Right atrium auricular region (tissue), 2 donors: ENCODE measurements around the gene SRSF3. TPM values are rescaled to one million over a fixed set of nuclear protein-coding genes. Genes with fewer than 3 reads are reported as not detected.

Experiments used
- DNase-seq: peaks from one replicate; pipeline ENCODE4 v3.0.0-alpha.2; 2019; ENCODE audit warnings: low spot score
- H3K27ac ChIP-seq, 2 donors: fragments of 200-600 bp; sonication (generic); 1 replicate in 1 of 2; 2 replicates in 1 of 2; pipeline ENCODE4 v1.5.1; 2016 to 2019
- H3K27me3 ChIP-seq, 2 donors: fragments of 200-600 bp; sonication (generic); one replicate each; pipeline versions ENCODE4 v1.5.1 to v1.6.0; 2017 to 2019
- H3K36me3 ChIP-seq: fragments of 200-600 bp; sonication (generic); one replicate; pipeline ENCODE4 v1.5.1; 2016
- H3K4me1 ChIP-seq, 2 donors: fragments of 200-600 bp; sonication (generic); one replicate each; pipeline versions ENCODE4 v1.5.1 to v1.6.0; 2017 to 2019
- H3K4me3 ChIP-seq, 2 donors: fragments of 200-600 bp; sonication (generic); 1 replicate in 1 of 2; 2 replicates in 1 of 2; pipeline ENCODE4 v1.5.1; 2017 to 2019; ENCODE audit warnings: mild to moderate bottlenecking in 1 of 2, moderate library complexity in 1 of 2
- H3K9me3 ChIP-seq, 2 donors: fragments of 200-600 bp; sonication (generic); one replicate each; pipeline ENCODE4 v1.5.1; 2019
- total RNA-seq, 2 donors: library from RNA; depleted of rRNA; stranded (reverse); fragments of >200 nt; gene quantifications; one replicate each; pipeline ENCODE4 v1.1.0, GENCODE V29; 2016
- TF ChIP-seq, protein P1 (sequence below), 2 donors: fragments of 200-600 bp; sonication (generic); IDR thresholded peaks; one replicate each; pipeline ENCODE4 v1.5.1; 2019; ENCODE audit warnings: antibody characterized with exemption in 2 of 2

SRSF3 gene
- total RNA-seq, 2 donors from 2014 or later, result 51.4 to 97.2 TPM

DNA sequence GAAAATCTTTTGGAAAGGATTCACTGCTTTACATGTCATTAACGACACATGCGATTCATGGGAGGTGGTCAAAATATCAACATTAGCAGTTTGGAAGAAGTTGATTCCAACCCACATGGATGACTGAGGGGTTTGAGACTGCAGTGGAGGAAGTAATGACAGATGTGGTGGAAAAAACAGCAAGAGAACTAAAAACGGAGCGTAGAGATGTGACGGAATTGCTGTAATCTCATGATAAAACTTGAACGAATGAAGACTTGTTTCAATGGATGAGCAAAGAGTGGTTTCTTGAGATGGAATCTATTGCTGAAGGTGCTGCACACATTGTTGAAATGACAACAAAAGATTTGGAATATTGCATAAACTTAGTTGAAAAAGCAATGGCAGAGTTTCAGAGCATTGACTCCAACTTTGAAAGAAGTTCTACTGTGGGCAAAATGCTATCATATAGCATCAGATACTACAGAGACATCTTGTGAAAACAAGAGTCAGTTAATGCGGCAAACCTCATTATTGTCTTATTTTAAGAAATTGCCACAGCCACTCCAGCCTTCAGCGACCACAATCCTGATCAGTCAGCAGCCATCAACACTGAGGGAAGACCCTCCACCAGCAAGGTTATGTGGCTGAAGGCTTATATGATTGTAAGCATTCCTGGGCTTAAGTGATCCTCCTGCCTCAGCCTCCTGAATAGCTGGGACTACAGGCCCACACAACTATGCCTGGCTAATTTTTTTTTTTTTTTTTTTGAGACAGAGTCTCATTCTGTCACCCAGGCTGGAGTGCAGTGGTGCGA lies 19.2 kb downstream of the SRSF3 start:
- Histone ChIP-seq H3K36me3 (peaks cover 30% of the 10 kb centered on the region), H3K27me3 (no peaks in the 10 kb centered on the region), H3K4me1 (peaks cover 0 to 37% of the 10 kb centered on the region in 2 donors), H3K4me3 (no peak overlapping the region), H3K9me3 (no peaks in the 10 kb centered on the region), H3K27ac (no peak overlapping the region)
- TF ChIP-seq, protein P1, sequence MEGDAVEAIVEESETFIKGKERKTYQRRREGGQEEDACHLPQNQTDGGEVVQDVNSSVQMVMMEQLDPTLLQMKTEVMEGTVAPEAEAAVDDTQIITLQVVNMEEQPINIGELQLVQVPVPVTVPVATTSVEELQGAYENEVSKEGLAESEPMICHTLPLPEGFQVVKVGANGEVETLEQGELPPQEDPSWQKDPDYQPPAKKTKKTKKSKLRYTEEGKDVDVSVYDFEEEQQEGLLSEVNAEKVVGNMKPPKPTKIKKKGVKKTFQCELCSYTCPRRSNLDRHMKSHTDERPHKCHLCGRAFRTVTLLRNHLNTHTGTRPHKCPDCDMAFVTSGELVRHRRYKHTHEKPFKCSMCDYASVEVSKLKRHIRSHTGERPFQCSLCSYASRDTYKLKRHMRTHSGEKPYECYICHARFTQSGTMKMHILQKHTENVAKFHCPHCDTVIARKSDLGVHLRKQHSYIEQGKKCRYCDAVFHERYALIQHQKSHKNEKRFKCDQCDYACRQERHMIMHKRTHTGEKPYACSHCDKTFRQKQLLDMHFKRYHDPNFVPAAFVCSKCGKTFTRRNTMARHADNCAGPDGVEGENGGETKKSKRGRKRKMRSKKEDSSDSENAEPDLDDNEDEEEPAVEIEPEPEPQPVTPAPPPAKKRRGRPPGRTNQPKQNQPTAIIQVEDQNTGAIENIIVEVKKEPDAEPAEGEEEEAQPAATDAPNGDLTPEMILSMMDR (IDR thresholded peaks at IDR 0.05), result no peak
- no peak for DNase-seq

DNA sequence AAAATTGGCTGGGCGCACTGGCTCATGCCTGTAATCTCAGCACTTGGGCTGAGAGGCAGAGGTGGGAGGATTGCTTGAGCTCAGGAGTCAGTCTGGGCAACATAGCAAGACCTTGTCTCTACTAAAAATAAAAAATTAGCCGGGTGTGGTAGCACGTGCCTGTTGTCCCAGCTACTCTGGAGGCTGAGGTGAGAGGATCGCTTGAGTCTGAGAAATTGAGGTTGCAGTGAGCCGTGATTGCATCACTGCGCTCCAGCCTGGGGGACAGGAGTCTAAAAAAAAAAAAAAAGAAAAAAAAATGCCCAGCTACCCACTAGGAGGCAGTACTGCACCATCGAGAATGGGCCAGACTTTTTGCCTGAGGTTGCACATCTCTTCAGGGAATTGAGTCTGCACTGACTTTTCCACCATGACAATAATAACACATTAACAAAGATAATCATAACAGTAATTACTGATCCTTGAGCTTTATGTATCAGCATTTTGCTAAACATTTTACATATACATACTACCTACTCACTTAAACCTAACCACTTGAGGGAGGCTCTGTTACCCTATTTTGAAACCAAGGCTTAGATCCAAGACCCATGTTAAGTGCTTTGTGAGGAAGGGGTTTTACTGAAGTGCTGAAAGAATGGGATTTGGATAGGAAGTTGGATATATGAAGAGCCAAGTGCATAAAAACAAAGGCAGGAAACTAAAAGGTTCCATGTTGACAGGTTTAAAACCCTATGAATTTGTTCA lies 21.0 kb downstream of the SRSF3 start:
- Histone ChIP-seq H3K27ac (peak overlapping the region; percentile 23 to 50), H3K27me3 (no peaks in the 10 kb centered on the region), H3K9me3 (no peaks in the 10 kb centered on the region), H3K4me3 (no peak overlapping the region), H3K4me1 (peaks cover 0 to 28% of the 10 kb centered on the region in 2 donors), H3K36me3 (peaks cover 19% of the 10 kb centered on the region)
- TF ChIP-seq, protein P1 (IDR thresholded peaks at IDR 0.05), result peak; percentile 24 to 75
- peak; percentile 64 for DNase-seq

DNA sequence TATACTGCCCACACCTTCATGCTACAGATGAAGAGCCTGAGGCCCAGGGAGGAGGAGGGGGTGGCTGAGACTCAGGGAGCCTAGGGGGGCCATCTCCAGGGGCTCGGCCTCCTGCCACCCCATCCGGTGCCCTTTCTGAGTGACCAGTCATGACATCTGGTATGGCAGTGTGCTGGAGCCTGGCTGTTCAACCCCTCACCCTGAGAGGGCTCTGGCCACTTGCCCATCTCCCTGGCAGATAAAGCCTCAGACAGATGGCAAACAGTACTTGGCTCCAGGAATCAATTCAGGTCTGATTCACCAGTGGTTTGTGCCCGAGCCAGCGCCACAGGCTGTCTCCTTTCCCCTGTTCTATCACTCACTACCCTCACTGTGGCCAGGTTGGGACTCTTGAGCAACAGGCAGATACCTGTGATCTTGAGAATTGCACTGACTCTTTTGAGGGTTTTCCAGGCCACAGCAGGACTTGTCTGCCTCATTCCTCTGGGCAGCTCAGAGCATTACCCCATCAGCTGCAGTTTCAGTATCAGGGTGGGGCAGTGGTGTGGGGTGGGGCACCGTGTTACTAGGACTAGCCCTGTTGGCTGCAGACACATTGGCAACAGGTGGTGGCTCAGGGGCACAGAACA lies 22.8 kb downstream of the SRSF3 start:
- TF ChIP-seq, protein P1 (IDR thresholded peaks at IDR 0.05), result no peak
- H3K4me1 ChIP-seq, result peaks cover 0 to 28% of the 10 kb centered on the region in 2 donors
- H3K9me3 ChIP-seq, result no peaks in the 10 kb centered on the region
- H3K27me3 ChIP-seq, result no peaks in the 10 kb centered on the region
- H3K4me3 ChIP-seq, result no peak overlapping the region
- peak; percentile 59 for DNase-seq
- peak overlapping the region in 1 of 2 donors; percentile 35 for H3K27ac ChIP-seq
- peaks cover 8% of the 10 kb centered on the region for H3K36me3 ChIP-seq

DNA sequence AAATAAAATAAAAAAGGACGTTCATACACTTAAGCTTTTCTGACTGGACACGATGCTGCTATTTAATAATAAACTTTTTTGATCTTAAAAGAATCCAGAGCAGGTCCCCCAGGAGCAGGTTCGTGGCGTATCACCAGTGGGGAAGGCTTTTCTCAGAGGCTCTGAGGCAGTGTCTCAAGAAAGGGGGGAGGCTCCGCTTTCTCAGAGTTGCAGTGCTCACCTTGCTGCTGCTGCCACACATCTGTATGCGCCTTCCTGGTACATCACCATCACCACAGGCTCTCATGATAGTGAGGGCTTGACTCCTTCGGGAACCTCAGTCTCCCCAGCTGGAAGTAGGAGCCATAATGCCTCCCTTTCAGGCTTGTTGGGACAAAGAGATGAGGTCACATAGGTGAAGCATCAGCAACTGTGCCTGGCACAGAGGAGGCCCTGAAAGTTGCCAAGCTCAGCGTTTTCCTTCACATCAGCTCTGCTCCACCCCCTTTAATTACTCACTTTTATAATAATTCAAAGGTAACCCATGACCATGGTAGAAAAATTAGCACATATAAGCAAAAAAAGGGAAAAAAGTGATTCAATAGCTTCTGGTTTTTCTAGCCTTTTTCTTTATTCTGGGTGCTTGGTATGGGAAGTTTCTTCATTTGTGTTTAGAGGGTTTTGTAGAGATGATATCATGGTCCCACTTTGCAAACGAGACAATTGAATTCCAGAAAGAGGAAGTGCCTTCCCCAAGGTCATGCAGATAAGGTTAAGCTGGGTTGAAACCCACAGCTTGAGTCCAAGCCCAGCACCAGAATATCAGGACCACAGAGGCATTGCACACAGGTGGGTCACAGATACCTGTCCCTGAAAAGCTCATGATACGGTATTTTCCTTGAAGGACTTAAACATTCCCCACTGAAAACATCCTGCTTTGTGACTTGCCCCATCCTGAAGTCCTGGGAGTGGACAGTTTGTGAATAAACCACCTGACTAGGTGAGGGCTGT lies 24.5 kb downstream of the SRSF3 start:
- Histone ChIP-seq H3K27me3 (no peaks in the 10 kb centered on the region), H3K27ac (no peak overlapping the region), H3K36me3 (no peaks in the 10 kb centered on the region), H3K9me3 (no peaks in the 10 kb centered on the region), H3K4me1 (peaks cover 0 to 37% of the 10 kb centered on the region in 2 donors), H3K4me3 (no peak overlapping the region)
- TF ChIP-seq, protein P1 (IDR thresholded peaks at IDR 0.05), result no peak
- peak; percentile 50 for DNase-seq

DNA sequence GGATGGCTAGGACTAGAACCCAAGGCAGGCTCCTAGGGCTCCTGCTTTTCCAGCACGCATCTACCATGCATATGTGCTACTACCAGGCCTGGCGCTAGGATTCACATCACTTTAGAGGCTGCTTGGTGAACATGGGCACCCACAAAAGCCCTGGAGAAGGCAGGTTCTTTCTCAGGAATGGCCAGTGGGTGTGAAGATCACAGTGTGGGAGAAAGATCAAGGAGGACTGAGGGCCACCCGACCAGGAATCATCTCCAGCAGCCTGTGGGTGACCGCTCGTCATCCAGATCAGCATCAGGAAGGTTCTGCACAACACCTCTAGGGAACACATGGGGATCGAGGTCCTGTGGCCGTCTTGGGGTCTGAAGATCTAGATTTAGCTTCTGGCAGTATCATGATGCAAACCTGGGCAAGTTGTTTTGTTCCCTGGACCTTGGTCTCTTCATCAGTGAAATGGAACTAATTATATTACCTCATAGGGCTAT lies 27.3 kb downstream of the SRSF3 start:
- Histone ChIP-seq H3K27ac (no peak overlapping the region), H3K4me3 (no peak overlapping the region), H3K4me1 (peaks cover 0 to 38% of the 10 kb centered on the region in 2 donors), H3K9me3 (no peaks in the 10 kb centered on the region), H3K36me3 (no peaks in the 10 kb centered on the region), H3K27me3 (no peaks in the 10 kb centered on the region)
- TF ChIP-seq, protein P1 (IDR thresholded peaks at IDR 0.05), result no peak
- DNase-seq, result peak; percentile 54
